GM19324 (cell line): ENCODE results near the gene ANO7.

Source experiments
- ATAC-seq: cut with Tn5 transposase; IDR thresholded peaks from one replicate; pipeline ENCODE4 v1.9.1; 2021; ENCODE audit warnings: mild to moderate bottlenecking, moderate library complexity; ENCODE audit not compliant: unreplicated experiment, low FRiP score

Gene ANO7

GRCh38 chr2:241224851-241225438 is 36.5 kb downstream of the ANO7 start:
- ATAC-seq, result no peak

GRCh38 chr2:241225545-241225944 is 37.1 kb downstream of the ANO7 start:
- ATAC-seq, result no peak

GRCh38 chr2:241225983-241226382 is 37.5 kb downstream of the ANO7 start:
- no peak for ATAC-seq

- no peak for ATAC-seq
These were observed 38.5 kb downstream of the ANO7 start for GRCh38 chr2:241226723-241227572.

- no peak for ATAC-seq
These were observed 39.1 kb downstream of the ANO7 start for GRCh38 chr2:241227594-241227993.

GRCh38 chr2:241228081-241228859 is 39.8 kb downstream of the ANO7 start:
- no peak for ATAC-seq

- no peak for ATAC-seq
These were observed 40.5 kb downstream of the ANO7 start for GRCh38 chr2:241228860-241229516.

- no peak for ATAC-seq
These were observed 41.3 kb downstream of the ANO7 start for GRCh38 chr2:241229563-241230401.

- ATAC-seq, result no peak
These were observed 42.0 kb downstream of the ANO7 start for GRCh38 chr2:241230435-241230834.

GRCh38 chr2:241232736-241233575 is 44.5 kb downstream of the ANO7 start:
- no peak for ATAC-seq

GRCh38 chr2:241234066-241234790 is 45.8 kb downstream of the ANO7 start:
- no peak for ATAC-seq

GRCh38 chr2:241234962-241235740 is 46.7 kb downstream of the ANO7 start:
- ATAC-seq, result no peak

GRCh38 chr2:241235859-241236593 is 47.5 kb downstream of the ANO7 start:
- ATAC-seq, result no peak

GRCh38 chr2:241237047-241237446 is 48.6 kb downstream of the ANO7 start:
- ATAC-seq, result no peak

GRCh38 chr2:241237949-241238371 is 49.5 kb downstream of the ANO7 start:
- ATAC-seq, result no peak

- no peak for ATAC-seq
These were observed 50.3 kb downstream of the ANO7 start for GRCh38 chr2:241238693-241239198.
